ENCODE results near the gene PRR13.

DNA sequence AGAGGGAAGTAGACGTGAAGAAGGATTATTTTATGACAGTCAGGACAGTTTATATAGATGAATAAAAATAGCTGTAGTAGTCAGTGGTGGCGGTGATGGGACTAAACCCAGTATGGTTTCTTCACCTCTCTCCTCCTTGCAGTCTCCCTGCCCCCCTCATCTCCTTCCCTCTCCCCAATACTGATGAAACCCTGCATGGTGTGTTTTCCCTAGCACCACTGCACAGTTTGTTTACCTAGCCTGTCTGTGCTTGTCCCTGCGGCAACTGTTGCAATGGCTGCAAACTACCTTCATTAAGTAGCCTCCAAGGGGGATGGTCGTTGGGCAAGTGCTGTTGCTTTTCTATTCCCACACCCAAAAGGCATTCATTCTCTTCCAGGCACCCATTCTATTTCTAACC is 25.1 kb downstream of the PRR13 start:
- no peak for TF ChIP-seq EZH2 (IDR thresholded peaks at IDR 0.05; ENCODE audit: borderline replicate concordance)
- TF ChIP-seq CTCF (IDR thresholded peaks at IDR 0.05; ENCODE audit: poor library complexity), result no peak
- no peak for TF ChIP-seq EZH2phosphoT487 (IDR thresholded peaks at IDR 0.05; ENCODE audit: low read depth, severe bottlenecking, unreplicated experiment)
